Activated CD8-positive, alpha-beta memory T cell treated with anti-CD3 and anti-CD28 coated beads, Interleukin-2, amount 50 U/mL, for 1 hour (primary cell): ENCODE data around the gene DNAJC15.

ENCODE experiments used
- DNase-seq: peaks from one replicate; pipeline ENCODE4 v3.0.0-alpha.2; 2020; ENCODE audit errors: extremely low read depth

Gene DNAJC15

GRCh38 chr13:43085545-43085944 lies 62.2 kb downstream of the DNAJC15 start:
- no peak for DNase-seq

DNA sequence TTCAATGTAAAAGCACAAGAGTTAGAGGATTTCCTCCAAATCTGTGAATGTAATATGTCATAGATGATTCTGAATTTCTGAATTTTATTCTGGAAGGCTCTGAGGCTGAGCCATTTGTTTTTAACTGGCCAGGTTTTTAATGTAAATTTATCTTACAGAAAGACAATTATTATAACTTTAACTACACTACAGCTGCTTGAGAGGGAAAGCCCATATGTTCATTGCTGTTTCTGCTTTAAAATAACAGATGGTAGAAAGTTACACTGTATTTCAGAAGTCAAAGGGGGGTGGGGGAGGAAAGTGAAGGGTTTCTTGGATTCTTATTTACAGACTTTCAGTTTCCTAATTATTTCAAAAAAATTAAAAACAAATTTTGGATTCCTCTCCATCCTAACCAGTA lies 62.8 kb downstream of the DNAJC15 start:
- DNase-seq = no peak

DNA sequence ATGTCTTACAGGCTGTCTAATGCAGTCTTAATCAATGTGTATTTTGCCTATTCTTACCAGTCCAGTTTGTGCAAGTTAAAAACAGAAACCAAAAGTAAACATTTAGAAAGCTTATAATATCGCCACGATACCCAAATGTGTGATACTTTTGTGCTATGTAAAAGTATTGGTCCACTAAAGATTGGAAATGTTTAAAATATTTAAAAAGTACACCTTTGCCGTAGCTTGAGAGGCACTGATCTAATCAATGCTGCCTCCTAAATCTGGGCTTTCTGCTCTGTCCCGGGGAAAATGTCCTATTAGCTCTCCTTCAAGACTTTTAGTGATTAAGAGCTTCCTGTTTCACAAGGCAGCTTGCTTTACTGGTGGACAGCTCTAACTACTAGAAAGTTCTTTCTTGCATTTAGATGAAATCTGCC lies 64.7 kb downstream of the DNAJC15 start:
- no peak for DNase-seq

- DNase-seq = no peak
Observed at GRCh38 chr13:43089912-43090498, 66.6 kb downstream of the DNAJC15 start.

DNA sequence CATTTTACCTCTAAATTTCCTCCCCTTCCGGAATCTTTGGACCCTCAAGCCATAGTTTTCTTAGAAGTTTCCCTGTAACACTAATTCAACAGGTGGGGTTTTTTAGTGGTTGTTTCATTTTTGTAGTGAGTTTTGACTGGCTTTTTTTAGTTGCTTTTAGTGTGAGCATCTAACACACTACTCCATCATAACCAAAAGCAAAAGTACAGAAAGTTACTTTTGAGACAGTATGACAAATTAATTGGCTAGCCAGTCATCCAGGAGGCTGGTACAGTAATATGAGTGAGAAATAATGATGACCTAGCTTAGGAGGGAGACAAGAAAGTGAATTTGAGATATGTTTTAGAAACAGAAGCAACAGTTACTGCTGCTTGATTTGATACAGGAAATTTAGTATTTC lies 71.5 kb downstream of the DNAJC15 start:
- no peak for DNase-seq

DNA sequence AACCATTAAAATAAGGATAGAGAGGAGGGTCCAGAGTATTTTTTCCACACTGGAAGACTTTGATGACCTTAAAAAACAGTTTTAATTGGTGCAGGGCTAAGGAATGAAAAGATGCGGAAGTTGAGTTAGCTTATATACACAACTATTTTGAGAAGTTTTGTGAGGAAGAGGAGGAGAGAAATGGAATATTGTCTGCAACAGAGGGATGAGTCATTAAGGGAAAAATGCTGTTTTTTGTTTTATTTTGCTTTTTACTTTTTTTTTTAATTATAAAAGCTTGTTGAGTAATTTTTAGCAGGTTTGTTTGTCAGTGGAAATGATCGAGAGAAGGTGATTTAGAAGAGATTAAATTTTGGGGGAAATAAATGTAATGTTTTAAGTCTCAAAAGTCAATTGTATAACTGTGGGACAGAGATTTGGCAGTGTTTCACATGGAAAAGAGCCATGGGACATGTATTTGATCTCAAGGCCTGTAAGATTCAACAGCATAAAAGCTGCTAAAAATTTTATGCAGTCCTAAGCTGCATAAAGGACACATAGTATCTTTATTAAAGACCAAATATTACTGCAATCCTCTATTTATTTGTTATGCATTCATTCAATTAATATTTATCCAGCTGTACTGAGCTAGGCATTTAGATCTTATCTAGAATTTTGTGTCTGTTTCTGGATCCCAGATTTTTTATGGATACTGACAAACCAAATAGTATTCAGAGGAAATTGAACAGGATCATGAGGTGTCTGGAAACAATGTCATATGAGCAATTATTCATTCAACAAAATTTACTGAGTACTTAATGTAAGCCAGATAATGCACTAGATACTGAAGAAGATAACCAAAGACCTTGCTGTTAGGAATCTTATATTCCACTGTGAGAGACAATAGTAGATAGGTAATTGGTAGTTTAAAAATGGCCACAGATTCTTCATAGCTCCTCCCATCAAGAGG lies 72.7 kb downstream of the DNAJC15 start:
- DNase-seq = no peak

GRCh38 chr13:43100667-43101066 lies 77.3 kb downstream of the DNAJC15 start:
- DNase-seq = no peak

DNA sequence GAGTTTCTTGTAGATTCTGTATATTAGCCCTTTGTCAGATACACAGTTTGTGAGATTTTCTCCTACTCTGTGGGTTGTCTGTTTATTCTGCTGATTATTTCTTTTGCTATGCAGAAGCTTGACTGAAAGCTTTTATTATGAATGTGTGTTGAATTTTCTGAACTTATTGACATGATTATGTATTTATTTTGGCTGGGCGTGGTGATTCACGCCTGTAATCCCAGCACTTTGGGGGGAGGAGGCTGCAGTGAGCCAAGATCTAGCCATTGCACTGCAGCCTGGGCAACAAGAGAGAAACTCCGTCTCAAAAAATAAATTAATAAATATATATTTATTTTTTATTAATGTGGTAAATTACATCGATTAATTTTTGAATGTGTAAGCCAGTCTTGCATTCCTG lies 78.9 kb downstream of the DNAJC15 start:
- DNase-seq = no peak

- DNase-seq = no peak
Observed at GRCh38 chr13:43107780-43108179, 84.4 kb downstream of the DNAJC15 start.

GRCh38 chr13:43110036-43110435 lies 86.7 kb downstream of the DNAJC15 start:
- no peak for DNase-seq

DNA sequence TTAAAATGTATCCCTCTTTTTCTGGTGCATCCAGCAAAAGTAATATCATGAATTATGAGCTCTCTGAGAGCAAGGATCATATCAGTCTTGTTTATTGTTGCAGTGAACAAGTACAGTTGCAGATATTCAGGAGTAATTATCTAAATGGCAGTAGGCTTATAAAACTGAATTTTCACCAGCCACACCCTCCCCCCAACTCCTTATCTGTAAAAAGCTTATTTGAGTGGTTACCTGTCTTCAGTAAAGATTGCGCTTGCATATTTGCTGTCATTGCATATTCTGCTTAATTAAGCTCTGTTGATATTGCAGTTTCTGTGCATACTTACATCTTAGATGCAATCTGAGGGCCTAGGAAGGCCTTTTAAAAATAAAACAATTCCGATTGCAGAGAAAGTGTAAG lies 87.3 kb downstream of the DNAJC15 start:
- no peak for DNase-seq

DNA sequence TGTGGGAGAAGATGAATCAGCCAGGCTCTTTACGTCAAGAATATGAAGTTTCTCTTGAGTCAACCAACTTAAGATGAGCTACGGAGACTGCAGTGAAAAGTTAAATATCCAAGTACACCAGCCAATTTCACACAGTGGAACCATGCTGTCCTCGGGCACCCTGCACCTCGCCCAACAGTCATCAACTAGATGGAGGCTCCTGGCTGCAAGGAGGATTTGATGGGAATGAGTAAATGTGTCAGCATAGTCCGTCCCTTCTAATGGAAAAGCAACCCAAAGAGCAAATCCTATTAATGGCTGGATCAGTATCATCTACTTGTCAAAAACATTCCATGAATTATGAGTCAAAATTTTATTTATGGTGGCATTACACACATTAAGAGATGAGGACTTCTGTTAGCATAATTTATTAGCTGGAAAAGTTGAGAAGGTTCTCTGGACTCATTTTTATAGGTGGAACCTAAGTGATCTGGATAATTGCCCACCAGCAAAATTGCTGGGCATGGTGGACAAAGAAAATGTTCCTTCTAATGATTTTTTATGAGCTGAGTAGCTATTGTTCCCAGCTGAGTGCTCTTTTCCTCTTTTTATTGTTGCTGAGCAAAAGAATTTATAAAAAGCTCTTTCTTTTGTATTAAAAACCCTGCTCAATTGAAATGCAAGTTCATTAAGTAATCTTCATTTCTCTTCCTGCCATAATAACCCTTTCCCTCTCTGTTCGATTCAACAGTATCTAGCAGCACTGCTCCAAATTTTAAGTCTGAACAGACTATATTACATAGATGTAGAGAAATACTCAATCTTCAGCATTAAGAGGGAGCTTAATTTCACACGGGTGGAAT lies 88.4 kb downstream of the DNAJC15 start:
- DNase-seq = no peak

DNA sequence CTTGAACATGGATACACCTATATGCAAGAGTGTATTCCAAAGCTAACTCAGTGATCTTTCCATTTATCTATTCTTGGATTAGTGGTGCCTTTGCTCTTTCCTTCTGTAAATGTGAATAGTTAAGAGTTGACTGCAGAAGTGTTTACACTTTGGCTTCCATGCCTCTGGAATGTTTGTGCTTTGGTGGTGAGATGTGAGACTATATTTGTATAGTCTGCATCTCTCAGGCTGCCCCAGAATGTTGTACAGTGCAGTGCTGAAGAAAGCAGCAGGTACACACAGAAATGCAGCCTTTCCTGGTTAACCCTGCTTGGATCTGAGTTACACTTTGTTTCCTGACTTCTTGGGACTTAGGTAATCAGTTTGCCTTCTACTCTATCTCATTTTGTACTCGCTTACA lies 90.2 kb downstream of the DNAJC15 start:
- DNase-seq = no peak

GRCh38 chr13:43114504-43114903 lies 91.1 kb downstream of the DNAJC15 start:
- DNase-seq = no peak

DNA sequence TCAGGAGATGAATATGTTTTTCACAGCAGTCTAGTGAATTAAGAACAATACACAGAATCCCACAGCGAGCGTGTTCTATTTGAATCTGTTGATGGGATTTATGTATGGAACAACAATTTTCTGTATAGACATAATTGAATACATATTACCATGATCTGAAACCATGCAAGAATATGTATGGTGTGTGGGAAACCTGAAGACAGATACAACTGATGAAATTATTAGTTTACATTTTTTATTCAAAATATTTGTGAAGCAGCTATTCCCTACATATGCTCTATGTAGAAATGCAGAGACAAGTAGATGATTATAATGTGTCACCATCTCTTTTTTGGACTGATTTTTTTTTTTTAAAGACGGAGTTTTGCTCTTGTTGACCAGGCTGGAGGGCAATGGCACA lies 91.8 kb downstream of the DNAJC15 start:
- no peak for DNase-seq

DNA sequence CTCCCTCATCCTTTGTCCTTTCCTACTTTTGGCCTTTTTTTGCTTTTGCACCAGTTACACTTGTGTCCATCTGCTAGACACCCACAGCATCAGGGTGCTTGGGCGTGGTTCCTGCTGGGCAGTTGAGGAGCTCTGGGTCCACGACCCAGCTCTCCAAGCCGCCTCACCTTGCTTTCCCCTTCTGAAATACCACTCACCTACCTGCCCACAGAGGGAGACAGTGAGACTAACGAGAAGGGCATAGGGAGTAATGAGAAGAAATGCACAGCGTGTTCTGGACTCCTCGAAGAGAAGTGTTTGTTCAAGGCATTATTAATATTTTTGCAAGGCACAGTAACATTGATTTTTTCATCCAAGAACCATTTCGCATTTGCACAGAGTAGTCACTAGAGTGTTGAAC lies 92.9 kb downstream of the DNAJC15 start:
- no peak for DNase-seq

GRCh38 chr13:43118521-43118920 lies 95.1 kb downstream of the DNAJC15 start:
- no peak for DNase-seq

- DNase-seq = no peak
Observed at GRCh38 chr13:43119206-43119605, 95.8 kb downstream of the DNAJC15 start.

DNA sequence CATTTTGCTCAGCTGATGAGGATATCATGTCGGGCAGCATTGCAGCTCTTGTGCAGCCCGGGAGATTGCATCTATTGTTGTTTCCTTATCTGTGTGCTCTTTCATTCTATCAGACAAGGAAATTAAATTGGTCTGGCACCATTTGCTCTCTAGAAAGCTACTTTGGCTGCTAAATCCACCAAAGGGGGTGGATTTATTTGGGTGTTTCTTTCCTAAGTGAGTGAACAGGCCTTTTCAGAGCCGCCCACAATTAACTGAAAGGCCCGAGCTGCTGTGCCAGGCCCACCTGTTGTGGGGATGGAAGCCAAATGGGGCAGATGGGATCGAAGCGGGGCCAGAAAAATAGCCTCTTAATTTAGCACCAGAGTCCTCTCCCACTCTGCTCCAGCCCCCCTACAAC lies 99.4 kb downstream of the DNAJC15 start:
- no peak for DNase-seq

GRCh38 chr13:43123856-43124255 lies 100.5 kb downstream of the DNAJC15 start:
- DNase-seq = no peak

DNA sequence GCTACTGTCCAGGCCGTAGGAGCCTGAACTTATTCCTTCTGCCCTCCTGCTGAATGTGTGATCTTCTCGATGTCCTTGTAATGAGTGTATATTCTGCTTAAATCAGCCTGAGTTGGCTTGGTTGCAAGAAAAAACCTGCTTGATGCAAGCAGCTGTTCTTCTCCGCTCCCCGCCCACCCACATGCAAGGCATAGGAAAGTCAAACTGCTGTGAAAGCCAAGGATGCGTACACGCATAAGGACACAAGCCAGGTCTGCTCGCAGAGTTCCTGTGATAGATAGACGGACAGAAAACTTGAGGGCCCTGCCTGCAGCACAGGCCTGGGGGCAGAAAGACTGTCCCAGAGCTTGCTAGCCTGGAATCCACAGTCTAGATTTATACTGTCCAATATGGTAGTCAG lies 101.1 kb downstream of the DNAJC15 start:
- no peak for DNase-seq

DNA sequence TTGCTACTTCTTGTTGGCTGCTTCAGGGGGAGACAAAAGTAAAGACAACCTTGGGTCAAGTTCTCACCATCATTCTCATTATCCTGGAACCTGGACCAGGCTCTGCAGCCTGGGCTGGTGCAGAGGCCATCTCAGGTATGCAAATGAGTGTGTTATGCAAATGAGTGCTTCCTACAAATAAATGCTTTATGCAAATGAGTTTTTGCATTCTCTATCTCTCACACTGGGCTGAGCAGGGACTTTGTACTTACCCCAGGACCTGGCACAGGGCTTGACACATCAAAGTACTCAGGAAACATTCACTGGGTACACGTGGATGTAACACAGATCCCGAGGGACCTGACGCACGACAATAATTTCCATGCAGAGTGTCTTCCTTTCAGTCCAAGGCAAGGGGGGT lies 103.0 kb downstream of the DNAJC15 start:
- DNase-seq = no peak
